Erythroblast (primary cell): ENCODE measurements around the gene DNASE1L3.
"Not testable (repeated sequence)": the region's sequence is repeated elsewhere in the genome, so short reads cannot be mapped to it uniquely, and the experiment has no call there.

Experiments used
- DNase-seq, 2 experiments: peaks; one replicate each; lab custom pipeline; 2025; lab: John Stamatoyannopoulos, UW
- GATA1 ChIP-seq: IDR thresholded peaks from 2 replicates; pipeline ENCODE4 v1.6.1; 2011; ENCODE audit warnings: low read depth, mild to moderate bottlenecking, control low read depth, low read length, moderate library complexity
- POLR2A ChIP-seq: IDR thresholded peaks from 2 replicates; pipeline ENCODE4 v1.6.1; 2011; ENCODE audit warnings: mild to moderate bottlenecking, low read length

DNASE1L3 gene, protein sequence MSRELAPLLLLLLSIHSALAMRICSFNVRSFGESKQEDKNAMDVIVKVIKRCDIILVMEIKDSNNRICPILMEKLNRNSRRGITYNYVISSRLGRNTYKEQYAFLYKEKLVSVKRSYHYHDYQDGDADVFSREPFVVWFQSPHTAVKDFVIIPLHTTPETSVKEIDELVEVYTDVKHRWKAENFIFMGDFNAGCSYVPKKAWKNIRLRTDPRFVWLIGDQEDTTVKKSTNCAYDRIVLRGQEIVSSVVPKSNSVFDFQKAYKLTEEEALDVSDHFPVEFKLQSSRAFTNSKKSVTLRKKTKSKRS

GRCh38 chr3:58210761-58211460, at the start of gene DNASE1L3:
TSS of gene DNASE1L3 (minus strand) at chr3:58210972. CDS start at chr3:58210906, 66 bp downstream.
- TF ChIP-seq GATA1 (no peak), POLR2A (no peak)
- DNase-seq, result no peak

- no peak for DNase-seq
- TF ChIP-seq GATA1 (no peak), POLR2A (no peak)
Observed at GRCh38 chr3:58260261-58260731, 49.5 kb upstream of the DNASE1L3 start.

- TF ChIP-seq GATA1, result no peak
- TF ChIP-seq POLR2A, result no peak
- no peak for DNase-seq
Observed at GRCh38 chr3:58258392-58259055, 47.8 kb upstream of the DNASE1L3 start.

DNA sequence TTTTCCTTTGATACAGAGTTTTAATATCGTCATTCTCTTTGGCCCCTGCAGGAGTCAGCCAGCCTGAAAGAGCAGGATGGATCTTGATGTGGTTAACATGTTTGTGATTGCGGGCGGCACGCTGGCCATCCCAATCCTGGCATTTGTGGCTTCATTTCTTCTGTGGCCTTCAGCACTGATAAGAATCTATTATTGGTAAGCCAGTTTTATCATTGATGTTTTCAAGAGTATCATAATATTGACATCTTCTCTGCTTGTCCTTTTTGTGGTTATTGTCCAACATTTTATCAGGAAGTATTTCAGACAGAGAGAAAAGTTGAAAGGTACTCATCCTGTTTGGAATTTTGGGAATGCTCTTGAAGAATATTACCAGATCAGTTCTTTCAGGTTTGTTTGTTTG, 45.7 kb upstream of the DNASE1L3 start:
- no peak for TF ChIP-seq GATA1
- TF ChIP-seq POLR2A, result no peak
- DNase-seq, result no peak

GRCh38 chr3:58256061-58256460, 45.3 kb upstream of the DNASE1L3 start:
- TF ChIP-seq GATA1 (no peak), POLR2A (no peak)
- DNase-seq, result no peak

DNA sequence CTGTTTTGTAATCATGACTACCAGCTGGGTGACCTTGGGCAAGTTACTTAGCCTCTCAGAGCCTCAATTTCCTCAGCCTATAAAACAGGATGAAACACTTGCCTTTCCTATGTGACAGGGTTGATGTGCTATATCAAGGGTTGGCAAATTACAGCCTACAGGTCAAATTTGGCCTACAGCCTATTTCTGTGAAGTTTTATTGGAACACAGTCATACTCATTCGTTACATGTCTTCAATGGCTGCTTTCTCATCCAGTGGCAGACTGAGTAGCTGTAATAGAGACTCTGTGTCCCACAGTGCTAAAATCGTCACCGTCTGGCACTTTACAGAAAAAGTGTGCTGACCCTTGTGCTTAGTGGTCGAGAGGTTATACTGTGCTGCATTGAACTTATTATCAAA, 43.4 kb upstream of the DNASE1L3 start:
- DNase-seq, result no peak
- TF ChIP-seq POLR2A (no peak), GATA1 (no peak)

DNA sequence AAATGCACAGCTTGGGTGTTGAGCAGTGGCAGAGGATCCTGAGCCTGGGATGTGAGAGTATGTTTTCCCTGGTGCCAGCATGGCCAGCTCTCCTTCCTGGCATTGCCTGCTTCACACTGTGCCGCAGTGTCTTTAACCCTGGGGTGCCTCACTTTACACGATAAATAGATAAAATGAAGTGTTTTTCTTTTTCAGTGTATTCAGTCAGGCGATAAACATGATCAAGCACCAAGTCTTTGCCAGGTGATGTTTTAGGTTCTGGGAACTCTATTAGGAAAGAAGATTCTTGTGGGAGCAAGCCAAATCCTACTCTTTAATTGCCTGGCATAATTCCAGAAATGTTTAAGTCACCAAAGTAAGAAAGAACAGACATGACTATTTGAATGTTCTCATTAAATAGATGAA, 40.9 kb upstream of the DNASE1L3 start:
- TF ChIP-seq POLR2A, result no peak
- no peak for TF ChIP-seq GATA1

GRCh38 chr3:58250093-58250707, 39.4 kb upstream of the DNASE1L3 start:
- no peak for DNase-seq
- TF ChIP-seq POLR2A (no peak), GATA1 (no peak)

More for the DNA sequence above, 40.9 kb upstream of the DNASE1L3 start:
- no peak for DNase-seq

DNA sequence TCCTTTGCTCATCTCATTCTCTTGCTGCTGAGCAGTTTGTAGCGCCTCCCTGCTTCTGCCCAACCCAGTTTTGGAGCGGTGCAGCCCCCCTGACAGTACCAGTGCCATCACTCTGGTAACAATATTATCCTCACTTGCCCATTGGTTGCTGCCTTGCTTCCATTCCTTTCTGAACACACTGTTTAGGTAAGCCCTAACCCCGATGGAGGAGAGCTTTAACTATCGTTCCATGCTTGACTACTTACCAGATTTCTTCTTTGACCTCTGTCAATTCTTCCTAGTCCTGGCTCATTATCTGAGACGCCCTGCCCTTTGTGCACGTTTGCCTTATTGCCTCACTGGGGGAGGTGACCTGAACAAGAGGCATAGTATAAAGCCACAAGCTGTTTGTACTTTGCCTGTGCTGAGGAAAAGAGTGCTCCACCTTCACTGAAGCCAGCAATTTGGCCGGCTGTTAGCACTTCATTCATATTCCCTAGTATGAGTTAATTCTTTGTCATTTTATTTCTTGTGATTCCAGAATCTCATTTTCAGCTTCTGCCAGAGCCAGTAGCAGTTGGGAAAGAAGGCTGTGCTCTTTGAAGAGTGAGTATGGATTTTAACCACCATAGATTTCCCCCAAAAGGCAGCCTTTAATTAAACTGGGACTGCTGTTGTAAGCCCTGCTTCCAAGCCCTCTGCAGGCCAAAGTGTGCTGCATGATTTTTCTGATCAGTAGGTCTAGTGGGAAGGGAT, 38.8 kb upstream of the DNASE1L3 start:
- DNase-seq, result no peak
- TF ChIP-seq GATA1 (no peak), POLR2A (no peak)

- DNase-seq, result no peak
- TF ChIP-seq POLR2A, result no peak
- TF ChIP-seq GATA1, result no peak
Observed at GRCh38 chr3:58246148-58247047, 35.6 kb upstream of the DNASE1L3 start.

GRCh38 chr3:58243976-58244585, 33.3 kb upstream of the DNASE1L3 start:
- TF ChIP-seq POLR2A, result no peak
- no peak for TF ChIP-seq GATA1
- no peak for DNase-seq

- not testable (repeated sequence) for DNase-seq
Observed at GRCh38 chr3:58242860-58243259, 32.1 kb upstream of the DNASE1L3 start.
